ENCODE measurements around the gene ABLIM2.

The ABLIM2 gene

GRCh38 chr4:7959078-7959477 is 199.5 kb downstream of the ABLIM2 start:
- TF ChIP-seq CTCF (IDR thresholded peaks at IDR 0.05; ENCODE audit: low read depth, low read length), result no peak

GRCh38 chr4:7956934-7957656 is 201.5 kb downstream of the ABLIM2 start:
- TF ChIP-seq CTCF (IDR thresholded peaks at IDR 0.05; ENCODE audit: low read depth, low read length), result no peak
- DNase-seq (ENCODE audit: extremely low read depth, low read depth), result no peak

More at GRCh38 chr4:7959078-7959477, 199.5 kb downstream of the ABLIM2 start:
- no peak for DNase-seq (ENCODE audit: extremely low read depth, low read depth)

- no peak for DNase-seq (ENCODE audit: extremely low read depth, low read depth)
- no peak for TF ChIP-seq CTCF (IDR thresholded peaks at IDR 0.05; ENCODE audit: low read depth, low read length)
Observed at GRCh38 chr4:7956270-7956808, 202.3 kb downstream of the ABLIM2 start.

DNA sequence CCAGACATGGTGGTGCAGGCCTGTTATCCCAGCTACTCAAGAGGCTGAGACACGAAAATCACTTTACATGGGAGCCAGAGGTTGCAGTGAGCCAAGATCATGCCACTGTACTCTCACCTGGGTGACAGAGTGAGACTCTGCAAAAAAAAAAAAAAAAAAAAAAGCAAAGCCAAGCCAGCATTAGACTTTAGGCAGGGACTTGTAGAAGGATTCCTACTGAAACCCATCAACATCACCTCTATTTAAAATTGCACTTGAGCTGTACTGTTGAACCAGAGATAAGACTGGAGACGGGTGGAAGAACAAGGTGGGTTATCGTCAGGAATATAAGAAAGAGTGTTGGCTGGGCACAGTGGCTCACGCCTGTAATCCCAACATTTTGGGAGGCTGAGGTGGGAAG is 203.2 kb downstream of the ABLIM2 start:
- TF ChIP-seq CTCF (IDR thresholded peaks at IDR 0.05; ENCODE audit: low read depth, low read length), result no peak

DNA sequence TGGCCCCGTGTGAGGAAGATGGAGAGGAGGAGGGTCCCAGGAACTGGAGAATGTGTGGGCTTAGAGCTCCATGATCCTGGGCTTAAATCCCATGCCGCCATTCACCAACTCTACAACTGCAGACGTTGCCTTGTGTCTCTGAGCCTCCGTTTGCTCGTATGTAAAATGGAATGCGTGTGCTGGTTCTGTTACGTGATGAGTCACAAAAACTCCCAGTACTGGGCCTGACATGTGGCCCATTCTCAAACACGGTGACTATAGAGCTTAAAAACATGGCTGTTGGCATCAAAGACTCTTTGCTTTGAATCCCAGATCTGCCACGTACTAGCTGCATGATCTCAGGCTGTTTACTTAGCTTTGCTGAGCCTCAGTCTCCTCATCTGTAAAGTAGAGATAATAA is 206.0 kb downstream of the ABLIM2 start:
- no peak for DNase-seq (ENCODE audit: extremely low read depth, low read depth)
- TF ChIP-seq CTCF (IDR thresholded peaks at IDR 0.05; ENCODE audit: low read depth, low read length), result no peak

More for the DNA sequence above, 203.2 kb downstream of the ABLIM2 start:
- DNase-seq (ENCODE audit: extremely low read depth, low read depth), result no peak

GRCh38 chr4:7950301-7951092 is 208.1 kb downstream of the ABLIM2 start:
- TF ChIP-seq CTCF (IDR thresholded peaks at IDR 0.05; ENCODE audit: low read depth, low read length), result no peak

GRCh38 chr4:7949759-7950158 is 208.9 kb downstream of the ABLIM2 start:
- TF ChIP-seq CTCF (IDR thresholded peaks at IDR 0.05; ENCODE audit: low read depth, low read length), result no peak

More at GRCh38 chr4:7950301-7951092, 208.1 kb downstream of the ABLIM2 start:
- DNase-seq (ENCODE audit: extremely low read depth, low read depth), result no peak

More at GRCh38 chr4:7949759-7950158, 208.9 kb downstream of the ABLIM2 start:
- DNase-seq (ENCODE audit: extremely low read depth, low read depth), result no peak

Data from AG09319 (cell line).